Ovary (tissue), 3 donors: ENCODE measurements around the gene TOP2B.

Experiments
- CTCF ChIP-seq, 3 donors: fragments of 450-650 bp in 2 of 3; fragments of 200-600 bp in 1 of 3; IDR thresholded peaks; one replicate each; pipeline versions ENCODE4 v1.5.1 to v1.8.0; 2016 to 2022; ENCODE audit warnings: antibody characterized with exemption in 3 of 3, mild to moderate bottlenecking in 1 of 3
- EP300 ChIP-seq: sonication (generic); formaldehyde crosslinking; IDR thresholded peaks from one replicate; pipeline ENCODE4 v1.6.1; 2017; ENCODE audit warnings: antibody characterized with exemption
- POLR2A ChIP-seq: fragments of 450-650 bp; IDR thresholded peaks from one replicate; pipeline ENCODE4 v1.6.1; 2017; ENCODE audit warnings: antibody characterized with exemption, mild to moderate bottlenecking, moderate library complexity
- donor health status: DM: no; HTN: no; CAD: no.

GRCh38 chr3:25652921-25653320 lies 11.8 kb downstream of the TOP2B start:
- TF ChIP-seq POLR2A (no peak), CTCF (IDR thresholded peaks at IDR 0.05) (no peak), EP300 (no peak)
